GM23248 (cell line): ENCODE data around the gene VAMP1. TPM values are rescaled to one million over a fixed set of nuclear protein-coding genes. Genes with fewer than 3 reads are reported as not detected.

Experiments
- DNase-seq: peaks from one replicate; pipeline ENCODE4 v3.0.0-alpha.2; 2015
- H2AFZ ChIP-seq: fragments of 200-600 bp; sonication (generic); 2 replicates; pipeline ENCODE4 v1.6.1; 2016; ENCODE audit warnings: antibody characterized with exemption
- H3F3A ChIP-seq: fragments of 200-600 bp; sonication (generic); 2 replicates; pipeline ENCODE4 v1.6.1; 2016; ENCODE audit warnings: mild to moderate bottlenecking, antibody characterized with exemption, mixed run types; ENCODE audit not compliant: insufficient read depth
- H3K27ac ChIP-seq: fragments of 200-600 bp; sonication (generic); 2 replicates; pipeline ENCODE4 v1.5.1; 2016; ENCODE audit warnings: mild to moderate bottlenecking
- H3K27me3 ChIP-seq: fragments of 200-600 bp; sonication (generic); replicated peaks from 2 replicates; pipeline ENCODE4 v1.6.1; 2016; ENCODE audit warnings: mild to moderate bottlenecking; ENCODE audit not compliant: insufficient read depth
- H3K36me3 ChIP-seq: fragments of 200-600 bp; sonication (generic); 2 replicates; pipeline ENCODE4 v1.6.1; 2016; ENCODE audit warnings: low read depth, mild to moderate bottlenecking
- H3K4me1 ChIP-seq: fragments of 200-600 bp; sonication (generic); 2 replicates; pipeline ENCODE4 v1.6.1; 2016; ENCODE audit warnings: mild to moderate bottlenecking; ENCODE audit not compliant: insufficient read depth
- H3K4me2 ChIP-seq: fragments of 200-600 bp; sonication (generic); one replicate; pipeline ENCODE4 v1.6.1; 2016; ENCODE audit warnings: mild to moderate bottlenecking; ENCODE audit not compliant: unreplicated experiment
- H3K4me3 ChIP-seq: fragments of 200-600 bp; sonication (generic); 2 replicates; pipeline ENCODE4 v1.5.1; 2016; ENCODE audit warnings: mild to moderate bottlenecking
- H3K79me2 ChIP-seq: fragments of 200-600 bp; sonication (generic); 2 replicates; pipeline ENCODE4 v1.6.1; 2016; ENCODE audit warnings: mild to moderate bottlenecking; ENCODE audit not compliant: insufficient read depth
- H3K9ac ChIP-seq: fragments of 200-600 bp; sonication (generic); 2 replicates; pipeline ENCODE4 v1.6.1; 2016; ENCODE audit warnings: mild to moderate bottlenecking
- H3K9me2 ChIP-seq: fragments of 200-600 bp; sonication (generic); 2 replicates; pipeline ENCODE4 v1.6.1; 2016; ENCODE audit warnings: mixed run types, mild to moderate bottlenecking, moderate library complexity; ENCODE audit not compliant: insufficient read depth
- H3K9me3 ChIP-seq: fragments of 200-600 bp; sonication (generic); one replicate; pipeline ENCODE4 v1.6.1; 2017; ENCODE audit warnings: low read depth
- H4K20me1 ChIP-seq: fragments of 200-600 bp; sonication (generic); 2 replicates; pipeline ENCODE4 v1.6.0; 2016; ENCODE audit not compliant: insufficient read depth
- EZH2 ChIP-seq: fragments of 200-600 bp; sonication (generic); IDR thresholded peaks from 2 replicates; pipeline ENCODE4 v1.6.1; 2018; ENCODE audit warnings: antibody characterized with exemption, mild to moderate bottlenecking; ENCODE audit not compliant: insufficient read depth, poor library complexity, severe bottlenecking
- EZH2phosphoT487 ChIP-seq: fragments of 200-600 bp; sonication (generic); IDR thresholded peaks from 2 replicates; pipeline ENCODE4 v1.6.1; 2018; ENCODE audit warnings: antibody characterized with exemption, moderate library complexity, mild to moderate bottlenecking, low read depth; ENCODE audit not compliant: insufficient read depth
- WGBS, 2 experiments: methylation state at CpG; one replicate each; pipeline ENCODE4 v1.1.6; 2015 to 2017; ENCODE audit warnings: low lambda C conversion rate in 2 of 2, low coverage in 1 of 2; ENCODE audit errors: missing lambda C conversion rate in 2 of 2; 5-methylcytosine and 5-hydroxymethylcytosine counted together
- in situ Hi-C: fragments of 300-500 bp; cut with MboI; formaldehyde crosslinking; loops from 2 replicates; pipeline ENCODE4 v1.15.0; 2020
- polyA plus RNA-seq: library from polyadenylated mRNA; unstranded; fragments of >200 nt; fragmentation: Nextera tagmentation; extraction: Ambion mirVana; gene quantifications from 2 replicates; pipeline ENCODE4 v1.2.1, GENCODE V29; 2016
- total RNA-seq: library from RNA; depleted of rRNA; stranded (reverse); fragments of >200 nt; shearing (Covaris generic); gene quantifications from 2 replicates; pipeline ENCODE4 v1.2.3, GENCODE V29; 2014

VAMP1 gene
- total and polyA plus RNA-seq, 2 experiments from 2014 or later: 5.0 to 9.8 TPM

- Histone ChIP-seq H3K27ac (peak overlapping the region; percentile 84), H3K27me3 (no peaks in the 10 kb centered on the region), H3F3A (peaks cover 37% of the 10 kb centered on the region), H3K4me2 (no peak overlapping the region), H3K36me3 (no peaks in the 10 kb centered on the region), H3K9ac (peak overlapping the region; percentile 10; the same call in 1 of the 2 replicates), H3K4me1 (peaks cover 33% of the 10 kb centered on the region), H3K9me2 (no peaks in the 10 kb centered on the region), H3K9me3 (no peaks in the 10 kb centered on the region), H4K20me1 (no peaks in the 10 kb centered on the region), H3K4me3 (no peak overlapping the region), H3K79me2 (peaks cover 26% of the 10 kb centered on the region), H2AFZ (no peak overlapping the region)
- TF ChIP-seq EZH2 (no peak), EZH2phosphoT487 (no peak)
- in situ Hi-C loops: no loop called here
- 46 to 48% methylated on average over 11 of the region's 11 CpGs for WGBS, 2 experiments
- no peak for DNase-seq
Observed at GRCh38 chr12:6472491-6472890, 2.0 kb upstream of the VAMP1 start.

- 7 to 10% methylated on average over 1 of the region's 1 CpG for WGBS, 2 experiments
- H3K4me1 ChIP-seq: peaks cover 33% of the 10 kb centered on the region
- in situ Hi-C loops: no loop called here
Observed at GRCh38 chr12:6471989-6472360, 1.5 kb upstream of the VAMP1 start.

DNA sequence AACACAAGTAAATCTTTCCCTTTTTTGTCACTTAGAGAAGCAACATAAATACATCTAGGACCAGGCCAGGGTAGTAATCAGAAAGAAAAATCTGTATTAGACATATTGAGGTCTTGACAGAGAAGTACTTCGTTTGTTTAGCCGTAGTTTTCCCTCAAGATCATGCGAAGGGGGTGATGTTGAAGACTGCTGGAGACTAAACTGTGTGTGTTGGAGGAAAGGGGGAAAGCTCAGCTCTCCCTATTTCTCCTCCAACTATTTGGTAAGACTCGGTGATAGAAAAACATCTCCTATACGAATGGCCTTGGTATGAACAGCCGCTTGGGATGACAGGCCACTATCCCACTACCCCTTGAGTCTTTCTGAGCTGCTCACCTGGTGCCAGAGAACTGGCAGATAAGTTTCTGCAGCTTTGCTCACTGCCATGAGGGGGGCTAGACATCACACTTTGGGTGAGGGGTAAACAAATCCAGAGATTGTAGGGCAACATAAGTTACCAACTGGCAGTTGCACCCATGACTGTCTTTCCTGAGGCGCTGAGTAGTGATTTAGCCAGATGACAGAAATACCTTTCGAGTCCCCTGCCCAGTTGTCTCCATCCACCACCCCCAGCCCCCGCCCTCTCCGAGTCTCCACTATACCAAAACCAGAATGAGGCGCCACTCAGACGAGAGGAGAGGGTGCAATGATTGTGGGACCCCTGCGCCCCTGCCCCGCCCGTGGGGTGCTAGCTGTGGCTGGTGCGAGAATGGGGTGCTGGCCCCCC, 685 bp downstream of the VAMP1 start:
- Histone ChIP-seq H3K9me3 (no peaks in the 10 kb centered on the region), H3K27me3 (no peaks in the 10 kb centered on the region), H3K9me2 (no peaks in the 10 kb centered on the region), H2AFZ (peak overlapping the region; percentile 78; the same call in 1 of the 2 replicates), H3K4me2 (peak overlapping the region; percentile 92), H3K4me3 (peak overlapping the region; percentile 82), H3F3A (peaks cover 27% of the 10 kb centered on the region), H3K27ac (peak overlapping the region; percentile 84), H3K9ac (peak overlapping the region; percentile 86), H3K36me3 (peaks cover 8% of the 10 kb centered on the region; the same call in 1 of the 2 replicates), H3K4me1 (peaks cover 24% of the 10 kb centered on the region), H4K20me1 (no peaks in the 10 kb centered on the region), H3K79me2 (peaks cover 45% of the 10 kb centered on the region)
- DNase-seq: peak; percentile 40
- 5 to 9% methylated on average over 15 to 16 of the region's 16 CpGs for WGBS, 2 experiments
- in situ Hi-C loops: no loop called here
- TF ChIP-seq EZH2phosphoT487 (no peak), EZH2 (no peak)

More at GRCh38 chr12:6471989-6472360, 1.5 kb upstream of the VAMP1 start:
- DNase-seq: peak; percentile 95
- Histone ChIP-seq H3K9me3 (no peaks in the 10 kb centered on the region), H4K20me1 (no peaks in the 10 kb centered on the region), H3K4me2 (no peak overlapping the region), H3K79me2 (peaks cover 32% of the 10 kb centered on the region), H3K36me3 (no peaks in the 10 kb centered on the region), H3F3A (peaks cover 36% of the 10 kb centered on the region), H3K27me3 (no peaks in the 10 kb centered on the region), H2AFZ (no peak overlapping the region), H3K4me3 (no peak overlapping the region), H3K27ac (peak overlapping the region; percentile 84), H3K9me2 (no peaks in the 10 kb centered on the region), H3K9ac (peak overlapping the region; percentile 86; the same call in 1 of the 2 replicates)
- TF ChIP-seq EZH2phosphoT487: no peak
- no peak for TF ChIP-seq EZH2

- Histone ChIP-seq H3K4me2 (peak overlapping the region; percentile 92), H3K27me3 (no peaks in the 10 kb centered on the region), H3K4me1 (peaks cover 24% of the 10 kb centered on the region), H3K27ac (peak overlapping the region; percentile 84), H3K36me3 (peaks cover 11% of the 10 kb centered on the region; the same call in 1 of the 2 replicates), H3K9me2 (no peaks in the 10 kb centered on the region), H3K4me3 (peak overlapping the region; percentile 82), H3K9me3 (no peaks in the 10 kb centered on the region), H2AFZ (no peak overlapping the region), H3K9ac (peak overlapping the region; percentile 86), H3K79me2 (peaks cover 45% of the 10 kb centered on the region), H3F3A (peaks cover 27% of the 10 kb centered on the region), H4K20me1 (no peaks in the 10 kb centered on the region)
- 73 to 81% methylated on average over 6 of the region's 6 CpGs for WGBS, 2 experiments
- no peak for DNase-seq
- no peak for TF ChIP-seq EZH2phosphoT487
- TF ChIP-seq EZH2: no peak
- in situ Hi-C loops: no loop called here
Observed at GRCh38 chr12:6469092-6469491, 1.4 kb downstream of the VAMP1 start.
